ENCODE results near the gene CAV1. TPM values are rescaled to one million over a fixed set of nuclear protein-coding genes. Genes with fewer than 3 reads are reported as not detected.
A peak's percentile ranks its signal among the peaks of the same experiment; 100 is the strongest.

CAV1 gene
- total RNA-seq, 1 experiment from 2014 or later: 437 TPM

DNA sequence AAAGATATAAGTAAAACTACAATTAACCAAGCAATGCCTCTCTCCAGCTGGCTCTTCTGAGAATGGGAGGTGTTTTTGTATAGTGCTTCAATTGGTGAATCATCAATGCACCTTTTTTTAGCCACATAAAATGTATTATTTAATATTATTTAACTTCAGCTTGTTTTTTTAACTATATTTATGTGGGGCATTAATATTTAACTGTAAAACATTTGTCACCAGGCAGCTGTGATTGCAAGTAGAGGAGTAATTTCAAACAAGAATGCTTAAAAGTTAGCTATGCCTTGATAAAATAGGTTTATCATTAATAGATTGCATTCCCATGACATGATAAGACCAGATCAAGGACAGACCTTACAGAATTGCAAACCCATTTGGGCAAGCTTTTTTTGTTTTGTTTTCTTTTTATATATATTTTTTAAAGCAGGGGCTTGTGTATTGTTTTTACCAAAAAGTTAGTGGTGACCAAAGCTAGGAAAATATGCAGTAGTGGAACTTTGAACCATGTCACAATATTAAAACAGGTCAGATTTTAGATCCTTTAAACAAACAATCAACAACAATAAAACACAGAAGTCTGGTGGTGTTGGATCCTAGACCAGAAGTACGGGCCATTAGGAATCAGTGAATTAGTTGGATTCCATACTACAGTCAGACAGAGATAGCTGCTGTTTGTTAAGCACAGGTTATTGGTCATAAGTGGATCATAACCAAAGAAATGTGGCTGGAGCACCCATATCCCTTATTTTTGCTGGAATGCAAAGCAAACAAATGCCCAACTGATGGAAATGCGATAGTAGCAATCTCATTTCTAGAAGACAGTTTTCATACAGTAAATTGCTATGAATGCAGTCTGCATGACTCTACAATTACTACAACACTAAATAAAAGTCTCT, 22.4 kb upstream of the CAV1 start:
- DNase-seq (ENCODE audit: low read depth): no peak

DNA sequence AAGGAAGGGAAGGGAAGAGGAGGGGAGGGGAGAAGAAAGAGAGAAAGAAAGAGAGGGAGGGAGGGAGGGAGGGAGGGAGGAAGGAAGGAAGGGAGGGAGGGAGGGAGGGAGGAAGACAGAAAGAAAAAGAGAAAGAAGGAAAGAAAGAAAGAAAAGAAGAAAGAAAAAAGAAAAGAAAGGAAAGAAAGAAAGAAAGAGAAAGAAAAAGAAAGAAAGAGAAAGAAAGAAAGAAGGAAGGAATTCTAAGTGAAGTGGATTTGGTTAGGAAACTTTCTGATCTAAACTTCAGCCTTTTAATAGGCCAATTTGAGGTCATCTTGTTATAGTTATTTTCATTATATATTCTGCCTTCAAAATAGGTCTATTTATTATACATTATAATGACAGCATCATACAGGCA, 21.0 kb upstream of the CAV1 start:
- DNase-seq (ENCODE audit: low read depth): no peak

DNA sequence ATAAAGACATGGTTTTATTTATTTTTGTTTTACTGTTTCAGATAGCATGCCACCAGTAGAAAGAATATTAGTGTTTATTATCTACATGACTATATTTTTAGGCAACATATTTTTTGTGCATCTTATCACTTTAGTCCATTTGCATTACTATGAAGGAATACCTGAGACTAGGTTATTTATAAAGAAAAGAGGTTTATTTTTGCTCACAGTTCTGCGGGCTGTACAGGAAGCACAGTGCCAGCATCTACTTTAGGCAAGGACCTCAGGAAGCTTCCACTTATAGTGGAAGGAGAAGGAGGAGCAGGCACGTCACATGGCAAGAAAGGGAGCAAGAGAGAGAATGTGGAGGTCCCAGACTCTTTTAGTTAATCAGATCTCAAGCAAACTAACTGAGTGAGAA, 19.6 kb upstream of the CAV1 start:
- no peak for DNase-seq (ENCODE audit: low read depth)

DNA sequence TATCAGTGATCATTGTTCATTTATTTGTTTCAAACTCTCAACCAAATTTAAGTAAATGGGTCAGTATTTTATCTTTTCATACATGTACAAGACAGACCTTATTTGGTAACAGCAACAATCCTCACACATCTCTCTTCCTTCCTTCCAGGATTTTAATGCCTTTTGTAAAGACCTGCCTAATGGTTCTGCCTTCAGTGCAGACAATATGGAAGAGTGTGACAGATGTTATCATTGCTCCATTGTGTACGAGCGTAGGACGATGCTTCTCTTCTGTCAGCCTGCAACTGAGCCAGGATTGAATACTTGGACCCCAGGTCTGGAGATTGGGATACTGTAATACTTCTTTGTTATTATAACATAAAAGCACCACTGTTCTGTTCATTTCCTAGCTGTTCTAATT, 19.0 kb upstream of the CAV1 start:
- no peak for DNase-seq (ENCODE audit: low read depth)

DNA sequence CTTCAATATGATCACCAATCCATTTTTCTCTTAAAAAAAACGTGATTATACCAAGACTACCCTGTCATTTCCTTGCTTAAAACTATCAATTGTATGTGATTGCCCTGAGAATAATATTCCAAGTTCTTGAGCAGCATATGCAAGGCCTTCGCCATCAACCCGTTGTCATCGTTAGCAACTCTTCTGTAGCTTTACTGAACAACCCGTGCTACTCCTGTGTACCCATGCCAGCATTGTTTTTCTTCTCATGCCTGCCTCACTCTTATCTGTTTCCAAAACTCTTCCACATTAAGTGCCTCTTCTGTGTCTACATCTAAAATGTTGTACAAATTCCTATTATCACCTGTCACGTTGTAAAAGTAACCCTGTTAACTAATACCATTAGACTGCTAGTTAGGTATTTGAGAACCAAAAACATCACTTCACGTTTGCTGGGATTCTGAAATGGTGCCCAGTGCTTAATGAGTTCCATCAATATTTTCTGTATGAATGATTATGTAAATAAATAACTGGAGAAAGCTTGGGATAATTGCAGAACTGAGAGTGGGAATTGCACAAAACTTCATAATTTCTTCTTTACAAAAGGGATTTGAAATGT, 14.8 kb upstream of the CAV1 start:
- DNase-seq (ENCODE audit: low read depth): no peak

DNA sequence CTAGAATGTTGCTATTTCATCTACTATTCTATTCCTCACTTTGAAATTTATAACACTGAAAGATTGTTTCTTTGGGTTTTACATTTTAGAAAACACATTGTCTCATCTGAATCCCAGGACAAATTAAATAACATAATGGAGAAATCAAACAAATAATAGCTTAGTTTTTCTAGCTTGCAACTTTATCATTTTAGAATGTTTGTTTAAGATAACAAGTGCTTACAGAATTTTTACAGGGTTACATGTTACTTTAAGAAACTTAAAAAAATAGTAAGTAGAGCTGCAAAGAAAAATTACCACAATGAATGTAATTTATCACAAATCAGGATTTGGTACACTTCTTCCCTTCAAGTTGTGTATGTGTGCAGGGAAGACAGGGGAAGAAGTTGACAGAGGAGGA, 14.0 kb upstream of the CAV1 start:
- DNase-seq (ENCODE audit: low read depth): no peak

DNA sequence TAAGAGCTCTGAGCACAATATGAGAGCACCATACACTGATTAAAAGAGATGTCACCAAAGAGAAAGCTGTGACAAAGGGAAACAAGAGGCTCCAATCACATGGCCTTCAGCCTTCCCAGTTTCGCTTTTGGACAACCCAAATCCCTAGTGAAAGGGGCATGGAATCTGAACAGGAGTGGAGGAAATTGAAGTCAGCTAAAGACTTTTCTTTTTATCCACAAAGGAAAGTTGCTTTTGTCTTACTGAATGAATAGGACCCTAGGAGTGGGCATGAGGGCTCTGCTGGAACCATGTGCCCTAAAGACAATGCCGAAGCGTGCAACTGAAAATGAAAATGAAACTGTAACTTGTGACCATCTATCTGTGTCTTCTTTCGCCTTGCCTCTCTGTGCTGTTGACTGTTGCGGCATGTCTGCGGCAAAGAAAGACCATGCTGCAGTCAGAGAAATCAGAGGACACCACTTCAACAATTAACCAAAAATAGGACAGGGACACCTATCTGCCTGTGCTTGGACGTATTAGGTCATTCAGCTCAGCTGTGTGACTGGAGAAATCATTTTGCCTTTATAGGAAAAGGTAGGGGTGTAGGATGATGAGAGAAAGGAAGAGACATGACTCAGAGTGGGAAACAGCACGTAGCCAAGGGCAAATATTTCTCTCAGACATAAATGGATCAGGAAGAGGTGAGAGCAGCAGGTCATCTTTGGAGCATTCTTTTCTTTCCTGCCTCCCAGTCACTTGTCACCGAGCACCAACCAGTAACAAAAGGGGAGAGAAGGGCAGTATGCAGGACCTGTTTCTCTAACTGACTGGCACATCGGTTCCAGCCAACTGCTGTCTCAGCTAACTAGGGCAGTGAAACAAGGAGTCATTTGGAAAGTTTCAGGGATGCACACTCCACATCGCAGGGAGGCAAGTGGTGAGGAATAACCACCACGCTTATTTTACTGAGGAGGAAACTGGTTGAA, 13.0 kb upstream of the CAV1 start:
- DNase-seq (ENCODE audit: low read depth): peak; percentile 95

DNA sequence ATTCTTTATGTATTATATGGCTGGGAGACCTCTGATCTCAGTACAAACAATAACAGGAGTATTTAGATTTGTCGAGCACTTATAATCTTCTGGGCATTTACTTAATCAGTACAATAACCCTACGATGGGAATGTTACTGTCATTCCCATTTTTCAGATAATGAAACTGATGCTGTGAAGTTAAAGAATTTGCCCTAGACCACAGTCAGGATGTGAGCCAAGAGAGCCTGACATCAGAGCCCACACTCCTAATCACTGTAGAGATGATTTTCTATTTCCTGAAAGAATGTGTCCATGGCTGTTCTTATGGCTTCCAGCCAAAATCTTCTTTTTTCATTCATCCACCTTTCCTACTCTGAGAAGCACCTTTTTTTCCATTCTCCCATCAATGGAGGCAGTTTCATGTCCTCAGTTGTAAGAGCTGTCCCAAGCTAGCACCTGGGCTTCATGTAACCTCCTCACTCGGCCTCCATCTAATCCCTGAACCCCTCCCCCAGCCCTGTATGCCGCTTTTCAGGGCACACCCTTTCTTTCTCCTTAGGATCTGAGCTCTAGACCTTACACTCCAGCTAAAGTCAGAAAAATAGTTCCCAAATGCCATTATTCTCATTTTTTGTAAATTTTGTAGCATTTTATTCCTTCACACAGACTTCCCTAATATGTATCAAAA, 12.2 kb upstream of the CAV1 start:
- DNase-seq (ENCODE audit: low read depth): peak; percentile 78

DNA sequence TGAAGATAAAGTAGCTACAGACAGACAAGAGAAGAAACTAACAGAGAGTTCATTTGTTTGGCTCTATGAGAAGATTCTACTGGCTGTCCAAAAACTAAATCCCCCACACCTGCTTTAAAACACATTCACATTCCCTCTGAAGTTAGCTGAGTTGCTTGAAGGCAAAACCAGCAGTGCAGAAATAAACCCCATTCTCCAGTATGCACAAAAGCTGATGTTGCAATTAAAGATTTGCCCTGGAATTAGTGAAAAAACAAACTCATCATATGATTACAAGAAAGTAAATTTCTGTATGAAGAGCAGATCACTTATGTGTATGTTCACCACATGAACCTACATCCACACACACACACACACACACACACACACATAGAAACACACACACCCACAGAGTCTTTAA, 9.3 kb upstream of the CAV1 start:
- DNase-seq (ENCODE audit: low read depth): no peak

DNA sequence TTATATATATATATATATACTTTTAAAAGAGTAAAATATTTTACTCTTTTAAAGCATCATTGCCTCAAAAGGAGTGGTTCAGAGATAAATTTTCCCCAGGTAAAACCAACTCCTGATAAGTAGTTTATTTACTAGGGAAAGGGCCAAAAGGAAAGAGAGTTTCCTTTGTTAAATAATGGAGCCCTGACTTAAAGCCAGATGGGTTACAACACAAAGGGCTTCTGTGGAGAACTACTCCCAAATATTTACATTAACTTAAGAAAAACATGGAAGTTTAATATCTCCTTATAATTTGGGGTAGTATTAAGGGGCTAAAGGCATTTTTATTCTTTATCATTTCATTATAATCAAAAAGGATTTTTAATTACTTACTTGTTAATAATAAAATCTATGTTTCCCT, 8.5 kb upstream of the CAV1 start:
- DNase-seq (ENCODE audit: low read depth): no peak

DNA sequence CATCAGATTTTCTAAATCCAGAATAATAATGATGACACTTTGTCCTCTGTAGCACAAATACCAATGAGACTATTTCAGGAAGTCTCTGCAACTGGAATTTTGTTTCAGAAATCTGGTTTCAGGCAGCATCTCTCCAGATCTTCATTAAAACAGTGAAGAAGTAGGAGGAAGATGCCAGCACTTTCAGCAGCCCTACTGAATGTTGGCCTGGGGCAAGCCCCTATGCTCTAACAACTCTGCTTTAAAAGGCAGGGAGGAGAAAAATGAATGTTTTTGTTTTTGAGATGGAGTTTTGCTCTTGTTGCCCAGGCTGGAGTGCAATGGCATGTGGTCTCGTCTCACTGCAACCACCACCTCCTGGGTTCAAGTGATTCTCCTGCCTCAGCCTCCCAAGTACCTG, 7.2 kb upstream of the CAV1 start:
- no peak for DNase-seq (ENCODE audit: low read depth)

DNA sequence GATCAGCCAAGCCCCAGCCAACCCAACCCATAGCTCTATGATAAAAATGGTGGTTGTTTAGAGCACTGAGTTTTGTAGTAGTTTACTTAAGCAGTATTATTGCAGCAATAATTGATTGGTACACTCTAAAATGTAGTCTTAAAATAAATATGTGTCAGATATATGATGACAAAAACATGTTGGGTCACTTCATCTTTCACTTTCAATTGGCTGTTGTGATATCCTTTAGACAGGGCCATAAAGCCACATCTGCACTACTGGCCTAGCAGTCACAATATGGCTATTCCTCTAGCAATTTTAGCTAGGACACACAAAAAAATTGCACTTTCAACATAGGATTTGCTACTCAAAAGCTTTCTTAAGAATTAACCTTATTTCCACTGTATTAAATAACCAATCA, 5.9 kb upstream of the CAV1 start:
- no peak for DNase-seq (ENCODE audit: low read depth)

DNA sequence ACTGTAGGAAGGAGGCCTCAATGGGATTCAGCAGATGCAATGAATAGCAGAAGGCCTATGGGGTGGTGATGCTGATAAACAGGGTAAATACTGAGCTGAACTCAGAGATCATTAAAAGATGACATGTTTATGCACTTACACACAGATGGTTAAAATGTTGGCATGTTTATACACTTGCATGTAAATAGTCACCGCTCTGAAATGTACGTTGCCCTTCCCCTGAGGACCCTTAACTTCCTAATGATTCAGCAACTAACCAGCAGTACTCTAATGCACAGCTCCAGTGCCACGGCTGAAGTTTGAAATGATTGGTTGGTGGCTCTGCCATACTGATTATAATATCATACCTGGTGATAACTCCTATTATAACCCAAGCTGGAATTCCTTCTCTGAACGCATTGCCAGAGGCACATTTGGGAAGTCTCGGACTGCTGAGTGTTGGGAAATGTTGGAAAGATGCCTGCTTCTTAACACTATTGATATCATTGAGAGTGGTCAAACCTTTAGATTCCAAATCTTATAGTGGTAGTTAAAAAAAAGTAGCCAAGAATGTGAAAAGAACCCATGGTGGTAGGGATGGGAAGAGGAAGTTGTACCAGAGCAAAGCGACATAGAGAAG, 3.7 kb upstream of the CAV1 start:
- no peak for DNase-seq (ENCODE audit: low read depth)

DNA sequence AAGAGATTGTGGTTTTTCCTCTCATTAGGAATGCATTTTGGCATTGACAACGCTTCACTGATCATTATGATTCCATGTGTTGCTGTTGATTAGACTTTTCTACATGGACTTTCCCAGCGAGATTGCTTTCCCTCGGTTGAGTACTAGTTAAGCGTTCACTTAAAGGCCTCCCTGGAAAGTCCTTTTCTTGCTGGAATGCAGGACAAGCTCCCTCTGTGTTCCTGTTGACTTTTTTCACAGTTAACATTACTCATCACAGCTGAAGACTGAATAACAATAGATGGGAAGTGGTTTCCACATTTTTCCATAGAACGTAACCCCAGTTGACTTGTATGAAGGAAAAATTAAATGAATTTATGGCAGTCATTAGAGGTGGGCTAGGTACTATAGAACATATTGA, 2.6 kb upstream of the CAV1 start:
- DNase-seq (ENCODE audit: low read depth): peak; percentile 92

DNA sequence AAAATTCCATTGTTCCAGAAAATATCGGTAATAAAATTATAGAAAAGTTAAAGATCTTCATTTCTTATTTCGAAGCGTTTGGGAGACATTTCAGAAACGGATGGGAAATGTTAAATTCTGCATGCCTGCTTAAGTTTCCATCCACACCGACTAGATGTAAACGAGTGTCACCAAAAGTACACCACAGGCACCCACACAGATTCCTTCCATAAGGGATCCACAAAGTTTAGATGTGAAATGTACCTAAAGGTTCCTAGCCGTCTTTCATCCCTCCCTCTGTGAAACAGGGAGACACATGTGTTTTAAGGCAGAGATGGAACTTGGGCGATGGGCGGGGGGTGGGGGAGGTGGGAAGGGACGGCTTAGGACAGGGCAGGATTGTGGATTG, 621 bp upstream of the CAV1 start:
- DNase-seq (ENCODE audit: low read depth): no peak

DNA sequence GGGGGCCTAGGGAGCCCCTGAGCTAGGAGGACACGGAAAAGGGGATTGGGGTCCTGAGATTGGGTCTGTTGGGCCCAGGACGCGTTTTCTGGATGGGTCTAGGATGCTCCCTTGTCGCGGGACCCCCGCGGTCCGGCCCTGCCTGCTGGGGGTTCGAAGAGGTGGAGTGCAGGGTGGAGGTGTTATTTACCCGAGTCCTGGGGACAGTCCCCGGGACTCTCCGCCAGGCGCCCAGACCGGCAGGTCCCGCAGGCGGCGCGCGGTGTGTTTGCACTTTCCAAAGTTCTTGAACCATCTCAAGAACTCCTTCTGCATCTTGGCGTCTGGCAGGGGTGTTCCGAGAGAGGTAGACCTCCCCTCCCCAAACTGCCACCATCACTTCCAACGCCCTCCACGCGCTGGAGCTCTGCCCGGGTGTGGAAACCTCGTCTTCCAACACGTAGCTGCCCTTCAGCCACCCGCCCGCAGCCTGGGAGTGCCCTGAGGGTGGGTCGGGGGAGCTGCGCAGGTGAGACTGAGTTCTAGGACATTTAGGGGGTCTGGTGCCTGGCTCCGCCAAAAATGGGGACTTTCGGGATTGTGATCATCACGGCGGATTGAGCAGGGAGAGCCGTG, 569 bp downstream of the CAV1 start:
- DNase-seq (ENCODE audit: low read depth): peak; percentile 36

DNA sequence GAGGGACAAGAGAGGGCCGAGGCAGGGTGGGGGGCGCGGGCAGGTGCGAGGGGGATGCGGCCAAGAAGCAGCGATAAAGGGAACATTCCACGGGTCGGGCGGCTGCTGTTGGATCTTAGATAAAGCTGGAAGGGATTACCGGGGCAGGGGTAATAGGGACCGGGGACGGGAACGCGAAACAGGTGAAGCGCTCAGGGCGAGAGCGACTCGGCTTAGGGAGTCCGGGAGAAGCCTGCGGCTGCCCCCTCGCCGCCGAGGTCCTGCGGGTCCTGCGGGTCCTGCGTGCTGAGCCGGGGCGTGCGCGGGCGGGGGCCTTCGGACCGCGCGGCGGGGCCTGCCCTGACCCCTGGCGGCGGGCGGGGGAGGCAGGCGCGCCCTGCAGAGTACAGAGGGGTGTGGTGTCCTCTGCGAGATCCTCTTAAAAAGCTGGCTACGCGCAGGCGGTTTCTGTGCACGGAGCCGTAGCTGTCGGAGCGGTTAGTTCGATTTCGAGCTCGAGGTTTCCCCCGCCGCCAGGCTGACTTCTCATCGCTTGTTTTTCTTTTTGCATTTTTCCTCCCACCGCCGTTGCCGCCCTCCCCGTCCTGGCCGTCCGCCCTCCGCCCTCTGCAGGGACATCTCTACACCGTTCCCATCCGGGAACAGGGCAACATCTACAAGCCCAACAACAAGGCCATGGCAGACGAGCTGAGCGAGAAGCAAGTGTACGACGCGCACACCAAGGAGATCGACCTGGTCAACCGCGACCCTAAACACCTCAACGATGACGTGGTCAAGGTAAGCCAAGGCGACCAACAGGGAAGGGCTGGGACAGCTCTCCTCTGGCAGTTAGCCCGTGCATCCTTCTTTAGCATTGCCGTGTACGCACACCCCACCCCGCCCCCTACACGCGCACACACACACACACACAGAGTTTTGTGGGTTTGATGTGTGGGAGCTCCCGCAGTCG, 1.4 kb downstream of the CAV1 start:
- DNase-seq (ENCODE audit: low read depth): peak; percentile 83

DNA sequence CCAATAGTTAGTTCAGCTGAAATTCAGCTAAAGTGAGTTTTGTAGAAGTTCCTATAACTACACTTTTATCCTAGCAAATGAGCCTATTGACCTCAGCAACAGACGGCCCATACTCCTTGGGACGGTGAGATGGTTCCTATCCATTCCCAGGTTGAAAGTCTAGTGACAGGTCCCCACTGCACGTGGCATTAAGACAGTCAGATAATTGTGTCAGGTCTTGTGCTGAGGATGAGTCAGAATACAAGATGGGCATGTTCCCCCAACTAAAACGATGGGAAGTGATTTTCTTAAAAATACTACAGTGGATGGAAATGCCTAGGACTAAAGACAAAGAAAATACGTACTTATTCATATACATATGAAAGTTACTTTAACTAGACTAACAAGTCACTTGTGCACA, 2.1 kb downstream of the CAV1 start:
- peak; percentile 39 for DNase-seq (ENCODE audit: low read depth)

DNA sequence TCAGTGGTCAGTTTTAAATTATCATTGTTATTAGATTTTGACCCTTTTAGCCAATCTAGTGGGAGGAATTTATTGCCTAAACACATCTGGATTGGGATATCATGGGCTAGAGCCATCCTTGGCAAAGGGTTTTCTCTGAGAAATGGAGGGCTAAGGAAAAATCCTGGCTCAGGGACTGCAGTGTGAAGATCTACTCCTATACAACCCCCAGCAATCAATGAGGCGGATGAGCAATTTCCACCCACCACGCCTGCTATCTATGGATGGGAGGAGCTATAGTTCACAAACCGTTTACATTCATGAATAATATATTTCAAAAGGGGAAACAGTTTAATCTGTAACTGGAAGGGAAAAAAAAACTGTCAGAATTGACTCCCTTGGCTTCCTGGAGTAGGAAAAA, 2.7 kb downstream of the CAV1 start:
- peak; percentile 66 for DNase-seq (ENCODE audit: low read depth)

Data from HT1080 (cell line).